Upper lobe of left lung (tissue), 6 donors: ENCODE results near the gene GAS2L2. TPM values are rescaled to one million over a fixed set of nuclear protein-coding genes. Genes with fewer than 3 reads are reported as not detected.
"Not testable (repeated sequence)": the region's sequence is repeated elsewhere in the genome, so short reads cannot be mapped to it uniquely, and the experiment has no call there.

Experiments used
- ATAC-seq, 2 donors: fragments of 200-7000 bp; cut with Tn5 transposase; one replicate each; pipeline ENCODE4 v1.9.1; 2022; ENCODE audit warnings: mild to moderate bottlenecking in 2 of 2, moderate library complexity in 2 of 2; ENCODE audit not compliant: low FRiP score in 2 of 2
- DNase-seq, 2 donors: peaks; one replicate each; pipeline ENCODE4 v3.0.0-alpha.2; 2019 to 2020
- H3K27ac ChIP-seq, 4 donors: fragments of 200-600 bp; sonication (generic); one replicate each; pipeline ENCODE4 v1.5.1; 2016 to 2019
- H3K27me3 ChIP-seq, 4 donors: fragments of 200-600 bp; sonication (generic); one replicate each; pipeline ENCODE4 v1.5.1; 2017 to 2019
- H3K36me3 ChIP-seq, 4 donors: fragments of 200-600 bp; sonication (generic); one replicate each; pipeline ENCODE4 v1.5.1; 2016 to 2019
- H3K4me1 ChIP-seq, 4 donors: fragments of 200-600 bp; sonication (generic); one replicate each; pipeline ENCODE4 v1.5.1; 2018 to 2019
- H3K4me3 ChIP-seq, 4 donors: fragments of 200-600 bp; sonication (generic); one replicate each; pipeline ENCODE4 v1.5.1; 2017 to 2019; ENCODE audit warnings: mild to moderate bottlenecking in 2 of 4, moderate library complexity in 1 of 4
- H3K9me3 ChIP-seq, 4 donors: fragments of 200-600 bp; sonication (generic); one replicate each; pipeline ENCODE4 v1.5.1; 2018 to 2019
- EP300 ChIP-seq, 4 donors: sonication (generic); formaldehyde crosslinking; IDR thresholded peaks; one replicate each; pipeline ENCODE4 v1.5.1; 2017; ENCODE audit warnings: antibody characterized with exemption in 4 of 4, control low read depth in 2 of 4
- POLR2A ChIP-seq, 4 donors: fragments of 450-650 bp; IDR thresholded peaks; one replicate each; pipeline ENCODE4 v1.5.1; 2016 to 2017; ENCODE audit warnings: antibody characterized with exemption in 4 of 4, mild to moderate bottlenecking in 2 of 4
- POLR2AphosphoS5 ChIP-seq, 2 donors: sonication (generic); formaldehyde crosslinking; IDR thresholded peaks; one replicate each; pipeline ENCODE4 v1.5.1; 2017; ENCODE audit warnings: antibody characterized with exemption in 2 of 2
- WGBS, 2 donors: methylation state at CpG; one replicate each; pipeline ENCODE4 v1.1.5; 2017 to 2018; 5-methylcytosine and 5-hydroxymethylcytosine counted together
- total RNA-seq, 6 donors: library from RNA; depleted of rRNA in 4 of 6; stranded (reverse); fragments of >200 nt in 4 of 6; gene quantifications; one replicate each; pipeline versions ENCODE4 v1.1.0 to v1.2.1, GENCODE V29; 2016 to 2021
- TF ChIP-seq, protein P1 (sequence below), 6 experiments: fragments of 450-650 bp in 4 of 6; fragments of 200-600 bp in 2 of 6; sonication (generic) in 2 of 6; IDR thresholded peaks; one replicate each; pipeline ENCODE4 v1.5.1; 2016 to 2019; ENCODE audit warnings: antibody characterized with exemption in 6 of 6
- donor health status: DM: no; HTN: no; CAD: no; lungs with moderate emphysema.
- donor health status: DM: no; HTN: yes; CAD: no; lungs with severe emphysema.

The GAS2L2 gene
- total RNA-seq, 6 donors from 2014 or later, result 0.37 to 7.4 (median 3.3) TPM

DNA sequence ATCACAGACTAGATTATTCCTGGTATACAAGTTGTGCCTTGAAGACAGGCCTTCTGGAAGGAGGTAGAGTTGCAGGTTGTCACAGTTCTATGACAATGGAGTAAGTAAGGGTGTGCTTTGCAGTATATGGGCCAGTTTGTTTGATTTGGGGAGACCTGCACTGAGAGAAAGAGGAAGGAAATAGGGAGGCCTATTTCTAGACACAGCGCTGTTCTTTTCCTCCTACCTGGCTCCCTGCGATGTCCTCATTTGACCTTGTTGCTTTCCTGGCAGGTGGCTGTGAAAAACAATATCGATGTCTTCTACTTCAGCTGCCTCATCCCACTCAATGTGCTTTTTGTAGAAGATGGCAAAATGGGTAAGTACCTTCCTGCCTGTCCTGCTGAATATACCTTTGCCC lies 44.1 kb downstream of the GAS2L2 start:
- Histone ChIP-seq H3K27me3 (no peaks in the 10 kb centered on the region), H3K4me3 (no peak overlapping the region), H3K4me1 (peaks cover 23 to 39% (median 31%) of the 10 kb centered on the region in 4 donors), H3K27ac (no peak overlapping the region), H3K36me3 (peaks cover 6 to 44% (median 18%) of the 10 kb centered on the region in 4 donors), H3K9me3 (no peaks in the 10 kb centered on the region)
- 31 to 56% methylated on average over 3 of the region's 3 CpGs for WGBS, 2 donors
- DNase-seq, result no peak
- no peak for ATAC-seq
- TF ChIP-seq, protein P1, sequence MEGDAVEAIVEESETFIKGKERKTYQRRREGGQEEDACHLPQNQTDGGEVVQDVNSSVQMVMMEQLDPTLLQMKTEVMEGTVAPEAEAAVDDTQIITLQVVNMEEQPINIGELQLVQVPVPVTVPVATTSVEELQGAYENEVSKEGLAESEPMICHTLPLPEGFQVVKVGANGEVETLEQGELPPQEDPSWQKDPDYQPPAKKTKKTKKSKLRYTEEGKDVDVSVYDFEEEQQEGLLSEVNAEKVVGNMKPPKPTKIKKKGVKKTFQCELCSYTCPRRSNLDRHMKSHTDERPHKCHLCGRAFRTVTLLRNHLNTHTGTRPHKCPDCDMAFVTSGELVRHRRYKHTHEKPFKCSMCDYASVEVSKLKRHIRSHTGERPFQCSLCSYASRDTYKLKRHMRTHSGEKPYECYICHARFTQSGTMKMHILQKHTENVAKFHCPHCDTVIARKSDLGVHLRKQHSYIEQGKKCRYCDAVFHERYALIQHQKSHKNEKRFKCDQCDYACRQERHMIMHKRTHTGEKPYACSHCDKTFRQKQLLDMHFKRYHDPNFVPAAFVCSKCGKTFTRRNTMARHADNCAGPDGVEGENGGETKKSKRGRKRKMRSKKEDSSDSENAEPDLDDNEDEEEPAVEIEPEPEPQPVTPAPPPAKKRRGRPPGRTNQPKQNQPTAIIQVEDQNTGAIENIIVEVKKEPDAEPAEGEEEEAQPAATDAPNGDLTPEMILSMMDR (IDR thresholded peaks at IDR 0.05), result no peak
- TF ChIP-seq POLR2A (IDR thresholded peaks at IDR 0.05) (no peak), POLR2AphosphoS5 (IDR thresholded peaks at IDR 0.05) (no peak), EP300 (IDR thresholded peaks at IDR 0.05) (no peak)

DNA sequence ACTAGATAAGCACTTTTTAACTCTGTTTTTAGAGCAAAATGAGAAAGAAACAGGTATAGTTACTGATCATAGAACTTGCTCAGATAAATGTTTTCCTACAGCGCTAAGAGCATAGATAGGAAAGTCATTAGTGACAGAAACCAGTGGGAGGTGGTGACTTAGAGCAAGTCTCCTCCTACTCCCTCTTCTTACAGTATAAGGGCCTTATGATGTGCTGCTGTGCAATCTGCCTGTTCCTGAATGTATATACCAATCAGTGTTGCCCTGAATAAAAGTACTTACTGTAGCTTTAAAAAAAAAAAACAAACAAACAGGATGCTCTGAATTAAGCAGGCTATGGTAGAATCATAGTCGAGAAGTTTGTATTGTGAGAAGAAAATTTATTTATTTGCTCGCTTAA lies 44.9 kb downstream of the GAS2L2 start:
- Histone ChIP-seq H3K27me3 (no peaks in the 10 kb centered on the region), H3K9me3 (no peaks in the 10 kb centered on the region), H3K27ac (no peak overlapping the region), H3K4me3 (no peak overlapping the region), H3K36me3 (peaks cover 6 to 39% (median 16%) of the 10 kb centered on the region in 4 donors), H3K4me1 (peaks cover 19 to 38% (median 31%) of the 10 kb centered on the region in 4 donors)
- WGBS, 2 donors, result 69 to 72% methylated on average over 3 of the region's 3 CpGs
- no peak for DNase-seq
- no peak for ATAC-seq
- TF ChIP-seq, protein P1 (IDR thresholded peaks at IDR 0.05), result no peak
- TF ChIP-seq POLR2AphosphoS5 (IDR thresholded peaks at IDR 0.05) (no peak), EP300 (IDR thresholded peaks at IDR 0.05) (no peak), POLR2A (IDR thresholded peaks at IDR 0.05) (no peak)

DNA sequence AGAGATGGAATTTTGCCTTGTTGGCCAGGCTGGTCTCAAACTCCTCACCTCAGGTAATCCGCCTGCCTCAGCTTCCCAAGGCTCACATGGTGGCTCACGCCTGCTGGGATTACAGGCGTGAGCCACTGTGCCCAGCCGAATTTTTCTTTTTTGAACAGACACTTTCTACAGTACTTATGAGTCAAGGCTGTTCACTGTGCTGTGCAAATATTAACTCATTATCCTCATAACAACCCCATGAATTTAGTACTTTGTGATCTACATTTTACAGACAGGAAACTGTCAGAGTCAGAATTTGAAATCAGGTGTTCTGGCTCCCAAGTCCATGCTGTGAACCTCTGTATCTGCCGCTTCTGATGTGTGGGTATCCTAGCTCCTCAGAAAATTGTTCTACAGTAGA lies 47.3 kb downstream of the GAS2L2 start:
- no peak for ATAC-seq

DNA sequence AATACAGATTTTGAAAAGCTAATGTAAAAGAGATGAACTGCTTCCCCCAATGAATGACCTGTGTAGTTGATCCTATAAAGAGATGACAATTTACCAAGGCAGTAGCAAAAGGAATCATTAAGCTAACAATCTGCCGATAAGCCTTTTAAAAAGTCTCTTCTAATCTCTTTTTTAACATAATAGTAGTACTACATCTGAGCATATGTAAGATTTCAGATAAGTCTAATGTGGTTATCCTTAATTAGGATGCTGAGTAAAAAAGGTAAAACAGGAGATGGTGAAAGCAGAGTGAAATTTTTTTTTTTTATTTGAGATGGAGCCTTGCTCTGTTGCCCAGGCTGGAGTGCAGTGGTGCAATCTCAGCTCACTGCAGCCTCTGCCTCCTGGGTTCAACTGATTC lies 47.8 kb downstream of the GAS2L2 start:
- Histone ChIP-seq H3K27ac (peak overlapping the region in 1 of 4 donors; percentile 49), H3K4me3 (no peak overlapping the region), H3K9me3 (no peaks in the 10 kb centered on the region), H3K27me3 (no peaks in the 10 kb centered on the region), H3K36me3 (peaks cover 0 to 14% (median 5%) of the 10 kb centered on the region in 4 donors), H3K4me1 (peaks cover 10 to 30% (median 22%) of the 10 kb centered on the region in 4 donors)
- DNase-seq, result no peak
- WGBS, 2 donors, result 92 to 97% methylated on average over 1 of the region's 1 CpG
- no peak for TF ChIP-seq POLR2A (IDR thresholded peaks at IDR 0.05)
- TF ChIP-seq, protein P1 (IDR thresholded peaks at IDR 0.05), result no peak
- TF ChIP-seq POLR2AphosphoS5 (IDR thresholded peaks at IDR 0.05), result no peak
- no peak for TF ChIP-seq EP300 (IDR thresholded peaks at IDR 0.05)
- no peak for ATAC-seq

More for the DNA sequence above, 47.3 kb downstream of the GAS2L2 start:
- Histone ChIP-seq H3K4me3 (no peak overlapping the region), H3K27ac (peak overlapping the region in 2 of 4 donors; percentile 37 to 49), H3K36me3 (peaks cover 2 to 18% (median 8%) of the 10 kb centered on the region in 4 donors), H3K4me1 (peaks cover 10 to 30% (median 22%) of the 10 kb centered on the region in 4 donors), H3K9me3 (no peaks in the 10 kb centered on the region), H3K27me3 (no peaks in the 10 kb centered on the region)
- WGBS, 2 donors, result 48 to 76% methylated on average over 5 of the region's 5 CpGs
- no peak for DNase-seq
- TF ChIP-seq, protein P1 (IDR thresholded peaks at IDR 0.05), result no peak
- TF ChIP-seq EP300 (IDR thresholded peaks at IDR 0.05) (no peak), POLR2A (IDR thresholded peaks at IDR 0.05) (no peak), POLR2AphosphoS5 (IDR thresholded peaks at IDR 0.05) (no peak)

DNA sequence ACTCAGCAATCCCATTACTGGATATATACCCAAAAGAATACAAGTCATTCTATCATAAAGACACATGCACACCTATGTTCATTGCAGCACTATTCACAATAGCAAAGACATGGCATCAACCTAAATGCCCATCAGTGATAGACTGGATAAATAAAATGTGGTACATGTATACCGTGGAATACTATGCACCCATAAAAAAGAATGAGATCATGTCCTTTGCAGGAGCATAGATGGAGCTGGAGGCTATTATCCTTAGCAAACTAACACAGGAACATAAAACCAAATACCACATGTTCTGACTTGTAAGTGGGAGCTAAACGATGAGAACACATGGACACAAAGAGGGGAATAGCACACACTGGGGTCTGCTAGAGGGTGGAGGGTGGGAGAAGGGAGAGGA lies 49.7 kb downstream of the GAS2L2 start:
- WGBS, 2 donors, result 98 to 100% methylated on average over 2 of the region's 2 CpGs
- peaks cover 10 to 27% (median 17%) of the 10 kb centered on the region in 4 donors for H3K4me1 ChIP-seq
- not testable (repeated sequence) for DNase-seq, H3K9me3 ChIP-seq, H3K27ac ChIP-seq, H3K36me3 ChIP-seq, ATAC-seq, H3K27me3 ChIP-seq, H3K4me3 ChIP-seq
